ENCODE measurements around the gene AGTPBP1.

Gene AGTPBP1

GRCh38 chr9:85501456-85501855 lies 240.3 kb downstream of the AGTPBP1 start:
- no peak for TF ChIP-seq CTCF (IDR thresholded peaks at IDR 0.05; ENCODE audit: low read depth, low read length)
- H3K4me3 ChIP-seq (replicated peaks in 1 of 2; ENCODE audit: low read depth in 2 of 2, low read length in 2 of 2), result no peak overlapping the region
- no peak for DNase-seq (ENCODE audit: low read depth in 2 of 2)
